ENCODE measurements around the gene APOD.

DNA sequence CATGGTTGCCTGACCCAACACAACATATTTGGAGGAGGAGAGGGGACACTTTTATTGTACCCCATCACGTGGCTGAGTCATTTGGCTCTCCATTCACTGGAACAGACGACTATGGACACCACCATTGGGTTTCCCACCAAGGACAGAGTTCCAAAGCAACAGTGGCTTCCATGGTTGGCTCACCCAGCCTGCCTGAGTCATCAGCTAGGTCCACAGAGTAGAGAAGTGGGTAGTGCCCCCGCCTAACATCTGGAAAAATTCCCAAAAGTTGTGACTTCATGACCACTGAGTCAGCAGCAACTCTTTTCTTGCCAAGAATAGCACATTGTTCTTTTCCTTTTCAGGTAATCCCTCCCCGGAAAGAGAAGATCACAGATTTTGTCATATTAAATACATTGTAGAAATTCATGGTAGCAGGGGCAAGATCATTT is 37.6 kb downstream of the APOD start:
- TF ChIP-seq, protein P1, sequence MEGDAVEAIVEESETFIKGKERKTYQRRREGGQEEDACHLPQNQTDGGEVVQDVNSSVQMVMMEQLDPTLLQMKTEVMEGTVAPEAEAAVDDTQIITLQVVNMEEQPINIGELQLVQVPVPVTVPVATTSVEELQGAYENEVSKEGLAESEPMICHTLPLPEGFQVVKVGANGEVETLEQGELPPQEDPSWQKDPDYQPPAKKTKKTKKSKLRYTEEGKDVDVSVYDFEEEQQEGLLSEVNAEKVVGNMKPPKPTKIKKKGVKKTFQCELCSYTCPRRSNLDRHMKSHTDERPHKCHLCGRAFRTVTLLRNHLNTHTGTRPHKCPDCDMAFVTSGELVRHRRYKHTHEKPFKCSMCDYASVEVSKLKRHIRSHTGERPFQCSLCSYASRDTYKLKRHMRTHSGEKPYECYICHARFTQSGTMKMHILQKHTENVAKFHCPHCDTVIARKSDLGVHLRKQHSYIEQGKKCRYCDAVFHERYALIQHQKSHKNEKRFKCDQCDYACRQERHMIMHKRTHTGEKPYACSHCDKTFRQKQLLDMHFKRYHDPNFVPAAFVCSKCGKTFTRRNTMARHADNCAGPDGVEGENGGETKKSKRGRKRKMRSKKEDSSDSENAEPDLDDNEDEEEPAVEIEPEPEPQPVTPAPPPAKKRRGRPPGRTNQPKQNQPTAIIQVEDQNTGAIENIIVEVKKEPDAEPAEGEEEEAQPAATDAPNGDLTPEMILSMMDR (IDR thresholded peaks at IDR 0.05 in 8 of 11, conservative IDR thresholded peaks at IDR 0.05 in 3 of 11): no peak
- no peak for TF ChIP-seq POLR2A (IDR thresholded peaks at IDR 0.05)
- no peak for TF ChIP-seq POLR2AphosphoS5 (IDR thresholded peaks at IDR 0.05)
